Measurements from ENCODE around the gene SCFD2.
"Not testable (repeated sequence)": the region's sequence is repeated elsewhere in the genome, so short reads cannot be mapped to it uniquely, and the experiment has no call there.

The SCFD2 gene

GRCh38 chr4:53340145-53340544, 25.7 kb downstream of the SCFD2 start:
- not testable (repeated sequence) for DNase-seq

- DNase-seq = not testable (repeated sequence)
Observed at GRCh38 chr4:53334916-53335315, 30.9 kb downstream of the SCFD2 start.

- DNase-seq = no peak
Observed at GRCh38 chr4:53326535-53326934, 39.3 kb downstream of the SCFD2 start.

GRCh38 chr4:53322696-53323095, 43.2 kb downstream of the SCFD2 start:
- no peak for DNase-seq

- no peak for DNase-seq
Observed at GRCh38 chr4:53321984-53322289, 43.9 kb downstream of the SCFD2 start.

GRCh38 chr4:53321151-53321983, 44.5 kb downstream of the SCFD2 start:
- DNase-seq = peak; percentile 49

- DNase-seq = no peak
Observed at GRCh38 chr4:53315300-53315699, 50.6 kb downstream of the SCFD2 start.

GRCh38 chr4:53314252-53314651, 51.6 kb downstream of the SCFD2 start:
- no peak for DNase-seq

GRCh38 chr4:53313510-53313909, 52.4 kb downstream of the SCFD2 start:
- DNase-seq = no peak

GRCh38 chr4:53309321-53310040, 56.4 kb downstream of the SCFD2 start:
- DNase-seq = peak; percentile 44

GRCh38 chr4:53307819-53308780, 57.8 kb downstream of the SCFD2 start:
- DNase-seq = peak; percentile 73

- no peak for DNase-seq
Observed at GRCh38 chr4:53307210-53307609, 58.7 kb downstream of the SCFD2 start.

GRCh38 chr4:53306729-53307128, 59.1 kb downstream of the SCFD2 start:
- DNase-seq = no peak

GRCh38 chr4:53292209-53292608, 73.7 kb downstream of the SCFD2 start:
- DNase-seq = not testable (repeated sequence)

- DNase-seq = no peak
Observed at GRCh38 chr4:53281438-53281837, 84.4 kb downstream of the SCFD2 start.

- DNase-seq = no peak
Observed at GRCh38 chr4:53280846-53281245, 85.0 kb downstream of the SCFD2 start.

- DNase-seq = no peak
Observed at GRCh38 chr4:53274609-53275268, 91.1 kb downstream of the SCFD2 start.

GRCh38 chr4:53273726-53274125, 92.1 kb downstream of the SCFD2 start:
- no peak for DNase-seq

GRCh38 chr4:53267026-53267425, 98.8 kb downstream of the SCFD2 start:
- DNase-seq = no peak

- DNase-seq = not testable (repeated sequence)
Observed at GRCh38 chr4:53255986-53256385, 109.9 kb downstream of the SCFD2 start.

GRCh38 chr4:53240573-53240972, 125.3 kb downstream of the SCFD2 start:
- no peak for DNase-seq

GRCh38 chr4:53238352-53238751, 127.5 kb downstream of the SCFD2 start:
- not testable (repeated sequence) for DNase-seq

- not testable (repeated sequence) for DNase-seq
Observed at GRCh38 chr4:53237811-53238210, 128.1 kb downstream of the SCFD2 start.

Measured in suppressor macrophage treated with lipopolysaccharide for 4 hours (primary cell).